ENCODE data around the gene PDK1. TPM values are rescaled to one million over a fixed set of nuclear protein-coding genes. Genes with fewer than 3 reads are reported as not detected.

Gene PDK1
- total and polyA plus RNA-seq, 10 donors: 4.4 to 61.7 (median 27.0) TPM

GRCh38 chr2:172596776-172597175, 40.9 kb downstream of the PDK1 start:
- Histone ChIP-seq H3K9me3 (no peaks in the 10 kb centered on the region), H3K36me3 (peaks cover 0 to 97% (median 48%) of the 10 kb centered on the region in 6 donors), H3K4me3 (no peak overlapping the region), H3K27me3 (replicated peaks in 1 of 7) (no peaks in the 10 kb centered on the region), H3K4me1 (no peaks in the 10 kb centered on the region), H3K27ac (peak overlapping the region in 1 of 8 donors; percentile 32)
- no peak for DNase-seq
- TF ChIP-seq CTCF (IDR thresholded peaks at IDR 0.05 in 8 of 11, conservative IDR thresholded peaks at IDR 0.05 in 3 of 11): no peak
- TF ChIP-seq POLR2A (IDR thresholded peaks at IDR 0.05): no peak
- no peak for TF ChIP-seq POLR2AphosphoS5 (IDR thresholded peaks at IDR 0.05)
- WGBS, 5 donors: 69 to 83% (median 80%) methylated on average over 5 of the region's 5 CpGs
- intact Hi-C loops (cut with DNase I; ENCODE audit: low total_unique reads): no loop called here

GRCh38 chr2:172597176-172597842, 41.4 kb downstream of the PDK1 start:
- Histone ChIP-seq H3K27ac (peak overlapping the region in 1 of 8 donors; percentile 19), H3K9me3 (no peaks in the 10 kb centered on the region), H3K27me3 (replicated peaks in 1 of 7) (no peaks in the 10 kb centered on the region), H3K4me3 (no peak overlapping the region), H3K36me3 (peaks cover 0 to 97% (median 47%) of the 10 kb centered on the region in 6 donors), H3K4me1 (no peaks in the 10 kb centered on the region)
- DNase-seq: no peak
- WGBS, 5 donors: 89 to 96% (median 94%) methylated on average over 3 of the region's 3 CpGs
- intact Hi-C loops (cut with DNase I; ENCODE audit: low total_unique reads): no loop called here
- TF ChIP-seq POLR2A (IDR thresholded peaks at IDR 0.05) (no peak), POLR2AphosphoS5 (IDR thresholded peaks at IDR 0.05) (no peak), CTCF (IDR thresholded peaks at IDR 0.05 in 8 of 11, conservative IDR thresholded peaks at IDR 0.05 in 3 of 11) (no peak)

- intact Hi-C loops (cut with DNase I; ENCODE audit: low total_unique reads): no loop called here
- Histone ChIP-seq H3K27me3 (replicated peaks in 1 of 7) (no peaks in the 10 kb centered on the region), H3K4me1 (no peaks in the 10 kb centered on the region), H3K36me3 (peaks cover 0 to 95% (median 36%) of the 10 kb centered on the region in 6 donors), H3K4me3 (no peak overlapping the region), H3K27ac (no peak overlapping the region), H3K9me3 (no peaks in the 10 kb centered on the region)
- no peak for DNase-seq
- no peak for TF ChIP-seq CTCF (IDR thresholded peaks at IDR 0.05 in 8 of 11, conservative IDR thresholded peaks at IDR 0.05 in 3 of 11)
- no peak for TF ChIP-seq POLR2AphosphoS5 (IDR thresholded peaks at IDR 0.05)
- TF ChIP-seq POLR2A (IDR thresholded peaks at IDR 0.05): no peak
- 30 to 68% (median 48%) methylated on average over 1 of the region's 1 CpG for WGBS, 5 donors
Measured at GRCh38 chr2:172599947-172600346, 44.1 kb downstream of the PDK1 start.

- no peaks in the 10 kb centered on the region for H3K4me1 ChIP-seq
- no peak overlapping the region for H3K4me3 ChIP-seq
- H3K27ac ChIP-seq: no peak overlapping the region
- 77 to 88% (median 85%) methylated on average over 6 of the region's 6 CpGs for WGBS, 5 donors
- peaks cover 0 to 90% (median 31%) of the 10 kb centered on the region in 6 donors for H3K36me3 ChIP-seq
- H3K27me3 ChIP-seq (replicated peaks in 1 of 7): no peaks in the 10 kb centered on the region
- no peaks in the 10 kb centered on the region for H3K9me3 ChIP-seq
- no peak for DNase-seq
- intact Hi-C loops (cut with DNase I; ENCODE audit: low total_unique reads): no loop called here
- TF ChIP-seq CTCF (IDR thresholded peaks at IDR 0.05 in 8 of 11, conservative IDR thresholded peaks at IDR 0.05 in 3 of 11): no peak
- no peak for TF ChIP-seq POLR2A (IDR thresholded peaks at IDR 0.05)
Measured at GRCh38 chr2:172600557-172601008, 44.7 kb downstream of the PDK1 start.

All from spleen (tissue), 11 donors.